Dermis microvascular lymphatic vessel endothelial cell (primary cell): Measurements from ENCODE around the gene KPTN. TPM values are rescaled to one million over a fixed set of nuclear protein-coding genes. Genes with fewer than 3 reads are reported as not detected.
"Not testable (repeated sequence)": the region's sequence is repeated elsewhere in the genome, so short reads cannot be mapped to it uniquely, and the experiment has no call there.

Source experiments
- DNase-seq, 2 donors: peaks; one replicate each; pipeline versions ENCODE4 v3.0.0 to v3.0.0-alpha.2; 2010; ENCODE audit warnings: low read depth in 2 of 2
- total RNA-seq: library from RNA; depleted of rRNA; stranded (reverse); fragments of >200 nt; gene quantifications from 2 replicates; pipeline ENCODE4 v1.2.1, GENCODE V29; 2014

The KPTN gene
- total RNA-seq, 1 donor from 2014 or later: 4.0 TPM

GRCh38 chr19:47492137-47492533 is 8.1 kb upstream of the KPTN start:
- no peak for DNase-seq

GRCh38 chr19:47491358-47492136 is 7.5 kb upstream of the KPTN start:
- DNase-seq: no peak

DNA sequence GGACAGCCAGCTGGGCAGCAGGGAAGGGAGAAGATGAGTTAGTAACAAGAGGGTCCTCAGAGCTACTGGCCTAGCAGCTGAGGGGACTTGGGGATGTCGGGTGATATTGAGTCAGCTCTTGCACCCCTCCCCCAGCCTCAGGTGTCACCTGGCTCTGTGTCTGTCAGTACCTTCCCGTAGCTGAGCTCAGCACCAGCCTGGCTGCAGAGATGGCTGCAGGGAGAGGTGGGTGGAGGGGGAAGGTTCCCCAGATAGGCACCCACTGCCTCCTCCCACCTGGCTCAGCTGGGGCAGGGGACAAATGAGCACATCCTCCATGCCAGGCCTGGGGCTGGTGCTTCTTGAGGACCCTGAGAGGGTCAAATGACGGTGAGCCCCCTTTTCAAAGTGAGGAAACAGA is 6.8 kb upstream of the KPTN start:
- DNase-seq: no peak

DNA sequence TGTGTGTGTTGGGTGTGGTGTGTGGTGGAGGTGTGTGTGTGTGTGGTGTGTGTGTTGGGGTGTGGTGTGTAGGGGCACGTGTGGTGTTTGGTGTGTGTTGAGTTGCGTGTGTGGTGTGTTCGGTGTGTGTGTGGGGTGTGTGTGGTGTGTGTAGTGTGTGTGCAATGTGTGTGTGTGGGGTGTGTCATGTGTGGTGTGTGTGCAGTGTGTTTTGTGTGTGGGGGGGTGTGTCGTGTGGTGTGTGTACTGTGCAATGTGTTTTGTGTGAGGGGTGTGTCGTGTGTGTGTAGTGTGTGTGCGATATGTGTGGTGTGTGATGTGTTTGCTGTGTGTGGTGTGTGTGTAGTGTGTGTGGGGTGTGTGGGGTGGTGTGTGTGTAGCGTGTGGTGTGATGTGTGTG is 6.0 kb upstream of the KPTN start:
- no peak for DNase-seq

GRCh38 chr19:47489072-47489914 is 5.3 kb upstream of the KPTN start:
- DNase-seq: no peak

GRCh38 chr19:47487551-47488515 is 3.8 kb upstream of the KPTN start:
- no peak for DNase-seq

- DNase-seq: no peak
These were observed 2.9 kb upstream of the KPTN start for GRCh38 chr19:47486900-47487299.

DNA sequence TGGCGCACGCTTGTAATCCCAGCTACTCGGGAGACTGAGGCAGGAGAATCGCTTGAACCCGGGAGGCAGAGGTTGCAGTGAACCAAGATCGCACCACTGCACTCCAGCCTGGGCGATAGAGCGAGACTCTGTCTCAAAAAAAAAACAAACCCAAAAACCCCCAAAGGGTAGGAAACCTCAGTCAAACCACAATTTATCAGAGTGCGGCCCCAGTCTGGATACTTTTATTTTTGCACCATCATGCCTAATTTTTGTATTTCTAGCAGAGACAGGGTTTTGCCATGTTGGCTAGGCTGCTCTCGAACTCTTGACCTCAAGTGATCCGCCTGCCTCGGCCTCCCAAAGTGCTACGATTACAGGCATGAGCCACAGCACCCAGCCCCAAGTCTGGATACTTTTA is 2.2 kb upstream of the KPTN start:
- DNase-seq: not testable (repeated sequence)

GRCh38 chr19:47485210-47485609 is 1.2 kb upstream of the KPTN start:
- DNase-seq: no peak

DNA sequence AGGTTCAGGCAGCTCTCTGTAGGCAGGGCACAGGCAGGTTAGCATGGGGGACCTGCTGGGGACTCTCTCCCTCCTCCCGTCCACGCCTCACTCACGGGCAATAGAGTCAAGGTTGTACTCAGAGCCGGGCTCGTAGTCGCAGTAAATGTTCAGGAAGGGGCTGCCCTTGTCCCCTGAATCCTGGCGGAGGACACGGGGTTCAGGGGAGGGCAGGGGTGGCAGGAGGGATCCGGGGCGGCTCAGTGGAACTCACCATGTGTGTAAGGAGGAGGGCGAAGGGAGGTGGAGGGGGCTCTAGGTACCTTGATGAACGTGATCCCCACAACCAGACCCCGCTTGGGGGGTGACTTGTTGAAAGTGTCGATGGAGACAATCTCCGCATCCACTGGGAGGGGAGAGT is 819 bp downstream of the KPTN start:
- DNase-seq: no peak

DNA sequence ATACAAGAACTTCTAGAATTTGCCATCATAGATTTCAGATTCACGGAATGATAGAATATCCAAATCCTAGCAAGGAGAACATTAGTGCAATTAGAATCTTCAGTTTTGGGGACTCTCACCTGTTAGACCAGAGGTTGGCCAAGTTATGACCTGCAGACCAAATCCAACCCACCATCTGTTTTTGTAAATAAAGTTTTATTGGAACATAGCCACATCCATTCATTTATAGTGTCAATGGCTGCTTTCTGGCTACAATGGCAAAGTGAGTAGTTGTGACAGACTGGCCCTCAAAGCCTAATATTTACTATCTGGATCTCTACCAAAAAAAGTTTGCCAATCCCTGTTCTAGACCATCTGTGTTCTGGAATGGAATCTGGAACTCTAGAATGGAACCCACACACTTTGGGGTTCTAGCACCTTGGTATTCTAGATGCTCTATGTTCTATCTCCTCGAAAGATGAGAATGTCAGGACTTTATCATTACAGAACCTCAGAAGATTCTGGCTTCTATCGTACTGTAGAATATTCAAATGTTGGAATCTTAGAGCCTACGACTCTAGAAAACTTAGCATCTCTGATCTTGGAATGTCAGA is 2.5 kb downstream of the KPTN start:
- no peak for DNase-seq

DNA sequence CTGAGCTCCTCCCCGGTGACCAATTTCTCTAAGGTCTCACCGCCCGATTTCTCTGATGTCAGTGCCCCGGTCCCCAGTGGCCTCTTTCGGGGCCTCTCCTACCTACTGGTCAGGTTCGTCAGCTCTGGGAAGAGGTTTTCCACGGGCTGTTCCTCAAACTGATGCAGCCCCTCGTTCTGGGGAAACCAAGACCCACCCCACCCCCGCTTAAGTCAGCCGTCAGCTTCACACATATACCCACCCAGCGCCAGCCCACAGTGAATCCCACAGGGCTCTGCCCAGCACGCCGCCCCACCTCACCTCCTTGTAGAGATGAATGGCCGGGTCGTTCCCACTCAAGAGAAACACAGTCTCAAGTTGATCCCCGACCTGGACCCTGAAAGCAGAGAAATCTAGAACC is 3.4 kb downstream of the KPTN start:
- DNase-seq: no peak

DNA sequence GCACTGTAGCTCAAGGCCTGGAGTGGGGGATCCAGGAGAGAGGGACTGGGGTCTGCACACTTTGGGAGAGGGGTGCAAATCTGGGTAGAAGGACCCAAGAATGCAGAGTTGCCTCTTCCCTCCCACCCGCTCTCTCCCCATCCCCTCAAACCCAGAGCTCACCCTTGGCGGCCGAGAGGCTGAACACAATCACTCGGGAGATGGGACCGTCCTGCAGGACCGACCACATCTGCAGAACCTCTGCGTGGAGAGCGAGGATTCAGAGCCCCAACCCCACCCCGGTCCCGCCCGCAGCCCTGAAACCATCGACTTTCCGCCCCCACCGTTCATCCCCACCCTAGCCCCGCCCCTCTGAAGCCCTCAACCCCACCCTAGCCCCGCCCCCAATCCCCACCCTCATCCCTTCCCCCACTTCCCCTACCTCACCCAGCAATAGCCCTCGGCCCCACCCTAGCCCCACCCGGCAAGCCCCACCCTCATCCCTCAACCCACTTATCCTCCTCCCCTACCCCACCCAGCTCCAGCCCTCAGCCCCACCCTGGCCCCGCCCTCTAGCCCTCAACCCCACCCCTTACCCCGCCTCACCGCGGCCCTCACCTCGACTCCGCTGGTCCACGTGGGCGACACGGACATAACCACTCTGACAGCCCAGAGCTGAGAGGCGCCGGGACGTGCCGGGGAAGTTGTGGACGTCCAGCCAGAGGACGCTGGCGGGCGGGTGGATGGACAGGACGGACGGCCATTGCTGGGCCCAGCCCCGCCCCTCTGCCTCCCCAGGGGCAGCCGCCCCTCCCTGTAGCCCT is 4.1 kb downstream of the KPTN start:
- peak in 1 of 2 donors; percentile 29 for DNase-seq

DNA sequence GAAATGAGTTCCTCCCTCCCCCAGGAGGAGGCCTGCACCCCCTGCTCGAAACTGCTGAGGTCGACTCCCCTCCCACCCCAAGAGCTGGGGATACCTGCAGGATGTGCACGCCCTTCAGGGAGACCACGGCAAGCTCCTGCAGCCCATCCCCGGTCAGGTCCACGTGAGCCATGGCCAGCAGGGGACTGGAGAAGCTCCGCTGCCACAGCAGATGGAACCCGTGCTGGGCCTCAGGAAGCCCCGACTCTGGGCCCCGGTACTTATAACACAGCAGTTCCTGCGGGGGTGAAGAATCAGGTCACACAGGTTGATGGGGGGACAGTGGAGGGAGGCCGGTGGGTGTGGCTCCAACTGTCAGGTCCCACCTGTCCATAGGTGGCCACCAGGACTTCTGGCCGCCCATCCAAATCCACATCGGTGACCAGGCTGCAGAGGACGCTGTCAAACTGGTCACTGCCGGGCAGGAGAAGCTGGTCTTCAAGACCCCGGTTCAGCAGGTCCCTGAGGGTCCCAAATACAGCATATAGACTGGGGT is 7.5 kb downstream of the KPTN start:
- DNase-seq: no peak

DNA sequence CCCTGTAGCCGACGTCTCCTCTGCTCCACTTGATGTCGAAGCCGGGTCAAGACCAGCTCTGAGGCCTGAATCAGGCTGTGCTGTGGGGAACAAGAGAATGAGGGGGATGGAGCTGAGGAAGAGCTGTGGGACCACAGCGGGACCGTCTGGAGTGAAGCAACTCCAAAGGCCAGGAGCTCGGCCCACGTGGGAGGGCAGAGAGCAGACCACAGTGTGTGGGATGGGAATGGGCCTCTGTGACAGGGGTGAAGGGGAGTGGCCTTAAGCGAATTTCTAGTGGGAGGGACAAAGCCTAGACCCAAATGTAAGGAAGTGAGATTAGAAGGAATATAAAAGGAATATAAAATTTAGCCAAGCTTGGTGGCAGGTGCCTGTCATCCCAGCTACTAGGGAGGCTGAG is 8.6 kb downstream of the KPTN start:
- DNase-seq: no peak

DNA sequence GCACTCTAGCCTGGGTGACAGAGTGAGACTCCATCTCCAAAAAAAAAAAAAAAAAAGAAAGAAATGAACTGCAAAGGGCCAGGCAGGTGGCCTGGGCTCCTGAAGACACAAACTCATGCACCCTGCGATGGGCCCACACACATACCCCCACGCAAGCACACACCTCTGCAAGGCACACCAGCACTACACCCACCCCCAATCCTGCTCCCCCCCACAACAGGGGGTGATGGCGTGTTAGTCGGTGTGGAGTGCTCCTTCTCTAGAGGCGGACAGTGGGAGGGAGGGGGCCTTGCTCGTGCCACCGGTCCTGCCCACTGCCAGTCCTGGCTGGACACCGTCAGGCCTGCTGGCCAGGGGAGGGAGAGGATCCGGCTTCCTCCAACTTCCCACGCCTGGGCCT is 10.7 kb downstream of the KPTN start:
- no peak for DNase-seq

DNA sequence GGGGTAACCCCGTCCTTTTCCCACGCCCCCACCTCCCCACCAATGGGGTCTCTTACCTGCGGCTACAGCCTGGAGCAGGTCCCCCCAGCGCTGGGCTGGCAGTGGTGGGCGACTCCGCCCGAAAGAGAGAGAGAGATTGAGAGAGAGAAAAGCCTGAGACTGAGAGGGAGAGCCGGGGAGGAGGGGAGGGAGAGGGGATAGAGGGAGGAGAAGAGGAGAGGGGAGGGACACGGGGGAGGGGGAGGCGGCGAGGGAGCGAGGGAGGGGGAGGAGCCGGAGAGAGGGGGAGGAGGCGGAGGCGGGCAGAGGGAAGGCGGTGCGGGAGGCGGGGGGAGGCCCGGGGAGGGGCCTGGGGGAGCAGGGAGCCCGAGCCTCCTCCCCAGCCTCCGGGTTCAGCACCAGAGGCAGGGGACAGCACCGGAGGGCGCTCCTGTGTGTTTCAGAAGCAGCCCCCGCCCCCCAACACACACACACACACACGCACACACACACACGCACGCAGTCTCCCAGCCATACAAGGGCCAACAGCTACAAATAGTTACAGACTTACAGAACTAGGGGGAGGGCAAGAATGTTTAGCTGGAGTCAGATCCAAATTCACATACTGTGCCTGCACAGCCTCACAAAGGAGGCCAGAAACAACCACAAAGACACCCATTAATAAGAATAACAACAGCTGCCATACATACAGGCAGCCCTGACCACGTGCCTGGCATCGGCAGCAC is 12.1 kb downstream of the KPTN start, which contains the start of gene SLC8A2:
Gene SLC8A2 (minus strand): TSS at position 161 of the 725 bp plus-strand sequence. CDS start 5,490 bp downstream, outside the sequence.
- DNase-seq: peak; percentile 28 to 76

- DNase-seq: no peak
These were observed 12.7 kb downstream of the KPTN start for GRCh38 chr19:47471381-47471732.

GRCh38 chr19:47470447-47471195 is 13.4 kb downstream of the KPTN start:
- no peak for DNase-seq
